ENCODE data around the gene TOR1AIP1.
"Not testable (repeated sequence)": the region's sequence is repeated elsewhere in the genome, so short reads cannot be mapped to it uniquely, and the experiment has no call there.

Gene TOR1AIP1, protein sequence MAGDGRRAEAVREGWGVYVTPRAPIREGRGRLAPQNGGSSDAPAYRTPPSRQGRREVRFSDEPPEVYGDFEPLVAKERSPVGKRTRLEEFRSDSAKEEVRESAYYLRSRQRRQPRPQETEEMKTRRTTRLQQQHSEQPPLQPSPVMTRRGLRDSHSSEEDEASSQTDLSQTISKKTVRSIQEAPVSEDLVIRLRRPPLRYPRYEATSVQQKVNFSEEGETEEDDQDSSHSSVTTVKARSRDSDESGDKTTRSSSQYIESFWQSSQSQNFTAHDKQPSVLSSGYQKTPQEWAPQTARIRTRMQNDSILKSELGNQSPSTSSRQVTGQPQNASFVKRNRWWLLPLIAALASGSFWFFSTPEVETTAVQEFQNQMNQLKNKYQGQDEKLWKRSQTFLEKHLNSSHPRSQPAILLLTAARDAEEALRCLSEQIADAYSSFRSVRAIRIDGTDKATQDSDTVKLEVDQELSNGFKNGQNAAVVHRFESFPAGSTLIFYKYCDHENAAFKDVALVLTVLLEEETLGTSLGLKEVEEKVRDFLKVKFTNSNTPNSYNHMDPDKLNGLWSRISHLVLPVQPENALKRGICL

DNA sequence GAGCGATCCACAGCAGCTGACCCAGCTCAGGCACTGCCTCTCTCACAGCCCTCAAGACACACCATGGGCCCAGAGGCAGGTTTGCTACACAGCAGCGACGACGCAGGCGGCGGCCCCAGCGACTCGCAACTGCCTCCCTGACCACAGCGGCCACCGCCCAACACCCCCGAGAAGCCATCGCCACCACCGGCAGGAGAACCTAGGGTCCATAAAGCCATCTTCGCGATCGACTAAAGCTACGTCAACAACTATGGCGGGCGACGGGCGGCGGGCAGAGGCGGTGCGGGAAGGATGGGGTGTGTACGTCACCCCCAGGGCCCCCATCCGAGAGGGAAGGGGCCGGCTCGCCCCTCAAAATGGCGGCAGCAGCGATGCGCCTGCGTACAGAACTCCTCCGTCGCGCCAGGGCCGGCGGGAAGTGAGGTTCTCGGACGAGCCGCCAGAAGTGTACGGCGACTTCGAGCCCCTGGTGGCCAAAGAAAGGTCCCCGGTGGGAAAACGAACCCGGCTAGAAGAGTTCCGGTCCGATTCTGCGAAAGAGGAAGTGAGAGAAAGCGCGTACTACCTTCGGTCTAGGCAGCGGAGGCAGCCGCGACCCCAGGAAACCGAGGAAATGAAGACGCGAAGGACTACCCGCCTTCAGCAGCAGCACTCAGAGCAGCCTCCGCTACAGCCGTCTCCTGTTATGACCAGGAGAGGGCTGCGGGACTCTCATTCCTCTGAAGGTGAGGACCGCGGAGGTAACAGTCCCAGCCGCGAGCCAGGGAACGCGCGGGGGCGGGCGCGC is at the start of gene TOR1AIP1:
Gene TOR1AIP1, plus strand, starts transcription at position 33 of the 787 bp plus-strand sequence. Its CDS starts 218 bp downstream, at position 251.
- DNase-seq (ENCODE audit: low spot score) = peak; percentile 93

DNA sequence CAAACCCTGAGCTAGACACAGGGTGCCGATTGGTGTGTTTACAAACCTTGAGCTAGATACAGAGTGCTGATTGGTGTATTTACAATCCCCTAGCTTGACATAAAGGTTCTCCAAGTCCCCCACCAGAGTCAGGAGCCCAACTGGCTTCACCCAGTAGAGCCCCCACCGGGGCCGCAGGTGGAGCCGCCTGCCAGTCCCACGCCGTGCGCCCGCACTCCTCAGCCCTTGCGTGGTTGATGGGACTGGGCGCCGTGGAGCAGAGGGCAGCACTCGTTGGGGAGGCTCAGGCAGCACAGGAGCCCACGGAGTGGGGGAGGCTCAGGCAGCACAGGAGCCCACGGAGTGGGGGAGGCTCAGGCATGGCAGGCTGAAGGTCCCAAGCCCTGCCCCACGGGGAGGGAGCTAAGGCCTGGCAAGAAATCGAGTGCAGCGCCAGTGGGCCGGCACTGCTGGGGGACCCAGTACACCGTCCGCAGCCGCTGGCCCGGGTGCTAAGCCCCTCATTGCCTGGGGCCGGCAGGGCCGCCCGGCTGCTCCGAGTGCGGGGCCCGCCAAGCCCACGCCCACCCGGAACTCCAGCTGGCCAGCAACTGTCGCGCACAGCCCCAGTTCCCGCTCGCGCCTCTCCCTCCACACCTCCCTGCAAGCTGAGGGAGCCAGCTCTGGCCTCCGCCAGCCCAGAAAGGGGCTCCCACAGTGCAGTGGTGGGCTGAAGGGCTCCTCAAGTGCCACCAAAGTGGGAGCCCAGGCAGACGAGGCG is 45.2 kb upstream of the TOR1AIP1 start:
- DNase-seq (ENCODE audit: low spot score) = not testable (repeated sequence)

DNA sequence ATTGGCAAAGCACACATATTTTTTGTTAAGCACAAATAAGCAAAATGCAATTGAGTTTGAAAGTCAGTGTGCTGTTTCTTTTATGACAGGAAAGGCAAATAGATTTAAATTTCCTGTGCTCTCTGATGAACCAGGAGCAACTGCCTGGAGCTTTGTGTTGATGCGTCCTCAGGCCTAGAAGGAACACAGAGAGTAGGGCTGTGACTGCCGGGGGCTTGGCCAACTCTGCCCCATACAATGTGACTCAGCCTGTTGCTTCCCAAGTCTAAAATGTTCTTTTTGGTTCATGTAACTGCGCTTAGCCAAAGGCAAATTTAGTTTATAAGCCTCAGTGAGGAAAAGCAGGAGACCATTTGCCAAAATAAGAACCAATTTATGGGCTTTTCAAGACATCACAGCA is 42.0 kb upstream of the TOR1AIP1 start:
- no peak for DNase-seq (ENCODE audit: low spot score)

DNA sequence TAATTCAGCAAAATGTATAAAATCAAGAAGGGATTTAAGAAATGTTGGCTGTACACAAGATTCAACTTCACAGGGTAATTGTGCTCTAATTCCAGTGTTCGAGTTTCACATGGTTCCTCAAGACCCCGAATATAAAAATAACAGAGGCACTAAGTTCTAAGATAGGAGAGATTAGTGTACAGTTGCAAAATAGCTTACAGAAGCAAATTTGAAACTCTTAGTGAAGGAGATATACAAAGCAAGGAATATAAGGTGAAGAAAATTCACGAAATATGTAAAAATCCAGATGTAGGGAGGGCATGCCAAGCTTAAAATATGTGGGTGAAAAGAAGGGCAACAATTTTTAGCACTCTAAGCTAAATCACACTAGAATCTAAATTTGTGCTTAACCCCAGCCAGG is 33.9 kb upstream of the TOR1AIP1 start:
- DNase-seq (ENCODE audit: low spot score) = no peak

DNA sequence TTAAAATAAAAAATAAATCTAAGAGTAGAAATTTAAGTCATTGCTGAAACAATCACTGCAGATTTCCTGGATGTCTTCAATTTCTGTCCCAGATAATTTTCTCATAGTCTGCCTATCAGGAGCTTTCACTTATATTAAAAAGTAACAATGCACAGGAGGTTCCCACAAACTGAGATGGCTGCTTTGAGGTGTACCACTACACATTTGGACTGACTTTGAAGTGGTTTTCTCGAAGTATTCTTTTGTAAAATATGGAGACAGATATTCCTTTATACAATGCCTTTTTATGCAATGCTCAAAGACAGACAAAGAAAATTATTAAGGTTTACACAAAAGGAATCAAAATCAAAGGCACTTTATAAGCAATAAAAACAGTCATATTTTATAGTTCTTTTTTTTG is 29.0 kb upstream of the TOR1AIP1 start:
- DNase-seq (ENCODE audit: low spot score) = no peak

DNA sequence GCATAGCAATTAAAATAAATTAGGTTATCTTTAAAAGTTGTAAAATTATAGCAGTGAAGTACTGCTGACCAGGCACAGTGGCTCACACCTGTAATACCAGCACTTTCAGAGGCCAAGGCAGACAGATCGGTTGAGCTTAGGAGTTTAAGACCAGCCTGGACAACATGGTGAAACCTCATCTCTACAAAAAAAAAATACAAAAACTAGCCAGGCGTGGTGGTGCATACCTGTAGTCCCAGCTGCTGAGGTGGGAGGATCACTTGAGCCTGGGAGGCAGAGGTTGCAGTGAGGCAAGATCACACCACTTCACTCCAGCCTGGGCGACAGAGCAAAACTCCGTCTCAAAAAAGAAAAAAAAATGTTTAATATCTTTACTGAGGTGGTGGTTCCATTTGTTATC is 26.3 kb upstream of the TOR1AIP1 start:
- not testable (repeated sequence) for DNase-seq (ENCODE audit: low spot score)

DNA sequence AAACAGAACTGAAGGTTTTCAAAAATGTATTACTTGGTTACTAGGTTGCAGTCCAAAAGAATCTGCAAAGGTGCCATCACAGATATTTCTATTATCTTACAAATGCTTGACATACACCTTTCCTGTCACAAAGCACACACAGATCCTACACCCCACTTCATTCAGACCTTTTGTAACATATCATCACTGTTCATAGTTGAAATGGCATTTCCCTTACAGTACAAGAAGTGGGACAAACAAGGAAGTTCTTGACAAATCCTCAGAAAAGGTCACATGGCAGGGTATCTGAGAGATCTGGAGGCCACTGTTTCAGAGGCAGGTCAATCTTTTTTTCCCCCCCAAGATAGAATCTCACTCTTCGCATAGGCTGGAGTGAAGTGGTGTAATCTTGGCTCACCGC is 25.8 kb upstream of the TOR1AIP1 start:
- no peak for DNase-seq (ENCODE audit: low spot score)

DNA sequence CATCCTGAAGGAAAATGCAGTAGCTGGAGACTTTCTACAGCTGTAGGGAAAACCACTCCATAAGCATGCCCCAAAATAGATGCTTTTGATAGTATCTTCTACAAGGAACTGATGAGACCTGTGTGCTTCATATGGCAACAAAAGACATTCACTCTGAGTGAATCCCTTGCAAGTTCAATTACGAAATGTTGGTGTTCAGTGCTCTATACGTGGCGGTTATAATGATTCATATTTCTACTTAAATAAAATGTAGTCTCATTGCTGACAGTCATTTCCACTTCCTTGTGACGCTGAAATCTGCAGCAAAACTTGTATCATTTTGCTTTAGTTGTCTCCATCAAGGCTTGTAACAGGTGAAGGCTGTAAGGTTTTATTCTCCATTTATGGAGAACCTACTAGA is 25.1 kb upstream of the TOR1AIP1 start:
- no peak for DNase-seq (ENCODE audit: low spot score)

DNA sequence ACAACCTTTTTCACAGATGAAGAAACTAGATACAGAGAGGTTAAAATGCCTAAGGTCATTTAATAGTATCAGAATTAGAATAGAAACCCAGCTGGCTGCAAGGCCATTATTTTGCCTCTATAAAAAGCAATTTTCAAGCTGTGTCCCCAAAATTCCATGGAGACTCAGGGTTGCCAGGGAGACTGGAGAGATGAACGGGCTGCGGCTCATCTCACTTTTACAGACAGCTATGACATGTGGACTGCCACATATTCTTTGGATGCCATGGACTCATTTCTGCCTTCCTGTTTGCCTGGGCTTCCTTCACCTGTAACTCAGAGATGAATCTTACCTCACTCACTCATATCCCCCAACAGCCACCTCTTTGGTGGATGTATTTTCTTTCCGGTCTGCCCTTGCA is 21.4 kb upstream of the TOR1AIP1 start:
- no peak for DNase-seq (ENCODE audit: low spot score)

DNA sequence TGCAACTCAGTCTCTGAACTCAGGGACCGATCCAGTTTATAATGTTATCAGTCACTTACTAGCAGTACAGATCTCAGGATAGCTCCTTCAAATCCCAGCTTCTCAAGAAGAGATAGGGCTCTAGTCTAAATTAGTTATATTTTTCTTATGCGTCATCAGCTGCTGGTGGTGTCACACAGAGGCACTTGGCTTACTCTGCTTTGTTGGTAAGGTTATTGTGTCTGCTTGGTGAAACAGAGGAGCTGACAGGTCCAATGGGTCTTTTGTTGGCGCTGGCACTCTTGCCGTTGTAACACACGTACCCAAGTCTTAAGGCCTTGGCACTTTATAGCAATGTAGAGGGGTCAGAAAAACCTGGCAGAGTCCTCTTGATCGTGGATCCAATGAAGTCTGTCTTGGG is 16.7 kb upstream of the TOR1AIP1 start:
- DNase-seq (ENCODE audit: low spot score) = no peak

DNA sequence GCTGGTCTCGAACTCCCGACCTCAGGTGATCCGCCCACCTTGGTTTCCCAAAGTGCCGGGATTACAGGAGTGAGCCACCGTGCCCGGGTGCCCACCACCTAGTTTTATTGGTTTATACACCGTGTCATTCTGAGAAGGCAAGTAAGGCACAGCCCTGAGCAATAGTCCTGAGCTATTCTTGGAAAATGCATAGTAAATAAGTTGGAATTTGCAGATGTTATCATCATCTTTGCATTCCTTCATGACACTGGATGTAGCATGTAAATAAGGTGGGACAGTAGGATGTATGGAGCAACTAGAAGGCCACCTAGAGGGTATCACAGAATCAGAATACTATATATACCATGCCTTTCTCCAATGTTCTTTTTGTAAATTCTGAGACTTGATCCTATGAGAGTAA is 15.5 kb upstream of the TOR1AIP1 start:
- no peak for DNase-seq (ENCODE audit: low spot score)

DNA sequence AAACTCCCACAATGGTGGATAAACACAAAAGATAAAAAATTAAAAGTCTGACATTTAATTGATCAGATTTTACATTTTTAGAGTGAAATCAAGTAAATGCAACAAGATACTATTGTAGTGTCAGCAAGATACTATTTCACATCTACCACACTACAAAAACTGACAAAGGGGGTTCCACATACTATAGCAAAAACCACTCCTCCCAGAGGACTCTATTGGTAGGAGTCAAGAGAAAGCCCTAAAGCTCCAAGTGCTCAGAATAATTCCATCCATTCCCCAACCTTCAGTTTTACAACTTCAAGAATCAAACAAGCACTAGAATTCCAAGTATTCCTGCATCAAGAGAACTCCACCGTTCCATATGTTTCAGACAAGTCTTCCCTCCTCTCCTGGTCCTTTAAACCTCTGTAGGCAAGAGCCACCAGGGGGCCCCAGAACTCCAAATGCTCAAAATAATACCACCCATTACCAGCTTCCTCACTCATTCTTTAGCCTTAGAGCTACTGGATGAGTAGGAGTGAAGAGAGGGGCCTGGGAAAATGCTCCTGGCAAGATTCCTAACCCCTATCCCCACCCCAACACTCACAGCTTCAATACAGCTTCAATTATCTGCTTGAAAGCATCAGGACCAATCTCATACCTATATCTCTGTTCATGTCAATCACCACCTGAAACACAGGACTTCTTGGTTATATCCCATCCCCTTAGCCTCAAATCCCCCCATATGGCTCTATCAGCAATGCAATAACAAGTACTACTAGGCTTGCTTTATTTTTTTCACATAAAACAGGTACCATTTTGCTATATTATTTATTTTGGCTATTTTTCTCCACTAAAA is 14.4 kb upstream of the TOR1AIP1 start:
- peak; percentile 56 for DNase-seq (ENCODE audit: low spot score)

DNA sequence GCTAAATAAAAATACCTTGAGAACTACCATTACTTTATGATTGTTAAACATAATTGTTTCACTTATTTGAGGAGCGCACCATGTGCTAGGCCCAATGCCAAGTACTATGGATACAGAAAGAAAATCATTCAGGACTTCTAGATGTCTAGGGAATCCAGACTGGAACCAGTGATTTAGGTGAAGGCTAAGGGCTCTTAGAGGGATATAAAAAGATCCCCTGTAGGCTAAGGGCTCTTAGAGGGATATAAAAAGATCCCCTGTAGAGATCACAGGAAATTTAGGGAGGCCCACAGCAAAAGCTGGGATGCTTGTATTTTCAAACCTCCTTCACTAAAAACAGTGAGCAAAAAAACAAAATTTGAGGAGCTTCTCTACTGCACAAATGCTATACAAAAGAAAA is 11.2 kb upstream of the TOR1AIP1 start:
- no peak for DNase-seq (ENCODE audit: low spot score)

DNA sequence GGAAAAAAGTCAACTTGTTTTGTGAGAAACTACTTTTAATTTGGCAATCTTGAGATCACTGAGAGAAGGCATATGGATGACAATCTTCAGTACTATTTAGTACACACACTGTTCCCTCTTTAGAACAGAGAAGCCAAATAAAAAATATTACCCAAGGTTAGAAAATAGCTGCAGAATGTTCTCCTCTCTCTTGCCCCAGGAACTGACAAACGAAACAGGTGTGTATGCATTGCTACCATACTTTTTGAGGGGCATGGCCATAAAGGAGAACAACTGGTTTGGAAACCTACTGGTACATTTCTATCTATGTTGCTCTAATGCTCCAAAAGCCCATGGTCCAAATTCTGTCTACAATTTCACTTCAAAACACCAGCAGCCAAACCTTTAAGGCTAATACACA is 10.1 kb upstream of the TOR1AIP1 start:
- no peak for DNase-seq (ENCODE audit: low spot score)

DNA sequence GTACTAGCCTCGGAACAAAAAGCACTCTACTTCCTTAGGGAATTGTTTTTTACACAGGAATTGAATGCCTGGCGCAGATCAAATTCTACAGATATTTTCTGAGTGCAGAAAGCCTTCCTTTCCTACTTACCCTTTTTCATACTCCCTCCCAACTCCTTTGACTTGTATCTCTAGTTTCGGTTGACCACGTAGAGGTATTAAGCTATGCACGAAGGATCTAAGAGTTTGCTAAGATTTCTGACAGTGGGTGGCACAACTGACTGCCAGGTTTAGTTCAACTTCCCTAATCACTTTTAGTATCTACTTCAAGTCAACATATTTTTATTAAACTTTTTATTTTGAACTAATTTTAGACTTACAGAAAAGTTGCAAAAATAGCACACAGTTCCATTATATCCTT is 9.5 kb upstream of the TOR1AIP1 start:
- DNase-seq (ENCODE audit: low spot score) = no peak

DNA sequence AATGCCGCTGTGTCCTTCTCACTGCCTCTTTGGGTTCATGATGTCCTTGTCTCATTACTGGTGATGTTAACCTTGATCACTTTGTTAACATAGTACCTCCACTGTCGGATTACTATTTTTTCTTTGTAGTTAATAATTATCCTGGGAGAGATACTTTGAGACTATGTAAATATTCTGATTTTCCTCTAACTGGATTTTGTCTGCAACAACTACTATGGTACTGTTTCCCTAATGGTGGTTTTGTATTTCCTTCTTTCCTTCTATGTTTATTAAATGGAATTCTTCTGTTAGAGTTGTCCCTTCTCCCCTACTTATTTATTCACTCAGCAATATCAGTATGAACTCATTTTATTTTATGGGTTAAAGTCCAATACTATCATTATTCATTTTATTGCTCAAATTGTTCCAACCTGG is 8.6 kb upstream of the TOR1AIP1 start:
- DNase-seq (ENCODE audit: low spot score) = no peak

DNA sequence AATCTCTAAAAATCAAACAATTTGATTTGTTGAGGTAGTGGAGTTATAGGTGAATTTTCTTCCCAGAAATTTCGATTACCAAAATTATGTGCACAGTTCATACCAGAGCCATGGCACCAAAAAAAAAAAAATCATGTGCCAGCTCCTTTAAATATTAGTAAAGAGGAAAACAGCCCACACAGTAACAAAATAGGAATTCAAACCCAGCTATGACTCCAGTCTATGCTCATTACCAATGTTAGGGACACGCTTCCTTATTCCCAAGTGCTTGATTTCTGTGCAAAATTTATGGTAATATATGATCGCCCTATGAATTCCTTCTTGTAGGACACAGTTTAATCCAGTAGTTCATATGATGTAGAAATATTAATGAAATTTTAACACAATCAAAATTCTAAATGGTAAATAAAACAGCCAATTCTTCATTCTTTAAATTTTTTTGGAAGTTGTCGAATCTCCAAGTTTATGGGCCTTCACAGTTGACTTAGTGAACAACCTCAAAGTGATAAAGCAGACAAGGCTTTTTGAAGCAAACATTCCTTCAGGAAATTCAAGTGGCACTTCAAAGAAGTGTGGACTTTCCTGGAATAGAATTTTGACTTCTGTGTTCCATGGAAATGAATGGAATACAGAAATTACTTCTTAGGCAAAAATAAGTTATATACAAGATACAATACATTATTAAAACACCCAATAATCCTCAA is 6.3 kb upstream of the TOR1AIP1 start:
- no peak for DNase-seq (ENCODE audit: low spot score)

DNA sequence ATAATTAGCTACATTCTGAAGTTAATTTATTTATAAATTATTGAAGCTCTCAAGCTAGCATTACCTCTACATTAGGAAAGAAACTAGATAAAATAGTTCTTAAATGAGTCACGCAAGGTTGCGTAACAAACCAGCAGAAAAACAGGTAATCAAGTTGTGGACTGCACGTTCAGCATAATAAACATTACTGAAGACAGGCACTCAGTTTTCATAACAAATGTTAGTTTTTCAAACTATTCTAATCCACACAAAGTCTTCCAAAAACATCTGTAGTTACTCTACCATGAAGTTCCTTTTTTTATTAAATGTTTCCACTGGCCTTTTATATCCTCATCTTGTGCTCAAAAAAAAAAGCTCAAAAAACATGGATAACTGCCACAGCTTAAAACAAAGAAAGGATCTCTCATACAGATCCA is 5.8 kb upstream of the TOR1AIP1 start:
- no peak for DNase-seq (ENCODE audit: low spot score)

DNA sequence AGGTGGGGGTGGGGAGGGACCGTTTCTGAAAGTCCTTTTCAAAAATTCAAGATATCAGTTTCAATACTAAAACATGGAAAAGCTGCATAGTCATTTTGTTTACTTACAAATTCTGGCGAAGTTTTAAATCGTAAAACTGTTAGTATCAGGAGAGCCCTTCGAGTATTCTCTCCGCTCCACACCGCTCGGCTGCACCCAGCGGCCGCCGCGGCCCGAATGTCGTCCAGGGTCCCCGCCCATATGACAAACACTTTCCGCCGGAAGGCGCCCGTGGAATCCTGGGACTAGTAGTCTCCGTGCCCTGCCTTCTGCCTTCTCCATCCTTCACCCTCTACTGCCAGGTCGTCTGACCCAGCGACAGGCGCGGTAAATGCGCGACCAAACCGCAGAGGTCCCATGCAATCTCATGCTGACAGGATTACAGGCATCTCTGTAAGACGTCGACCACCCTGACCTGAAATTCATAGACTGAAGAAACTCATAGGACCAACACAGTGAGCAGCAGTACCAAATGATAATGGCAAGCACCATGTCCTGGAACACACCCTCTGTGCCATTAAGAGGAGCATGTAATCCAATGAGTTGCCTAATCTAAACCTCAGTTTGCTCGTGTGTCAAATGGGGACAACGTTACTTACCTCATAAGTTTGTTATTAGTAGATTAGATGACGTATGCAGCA is 4.4 kb upstream of the TOR1AIP1 start, which contains the start of gene TOR1AIP2:
Gene TOR1AIP2, minus strand, starts transcription at position 218 of the 680 bp plus-strand sequence. CDS start 25,138 bp downstream, outside the sequence.
- DNase-seq (ENCODE audit: low spot score) = peak; percentile 84

DNA sequence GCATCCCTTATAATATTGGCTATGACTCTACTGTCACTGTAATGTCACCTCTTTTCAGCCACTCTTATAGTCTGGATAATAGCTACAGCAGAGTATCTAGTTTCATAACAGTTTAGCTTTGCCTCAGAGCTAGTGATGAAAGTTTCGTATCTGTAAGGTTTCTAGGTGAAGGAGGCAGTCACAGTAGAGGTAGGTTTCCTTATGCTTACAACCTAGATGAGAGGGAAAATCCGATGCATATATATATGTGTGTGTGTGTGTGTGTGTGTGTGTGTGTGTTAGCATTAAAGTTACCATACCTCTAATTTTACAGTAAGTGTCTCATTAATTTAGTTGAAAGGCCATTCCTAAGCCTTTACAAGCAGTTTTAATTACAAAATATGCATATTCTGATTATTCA is 2.3 kb upstream of the TOR1AIP1 start:
- no peak for DNase-seq (ENCODE audit: low spot score)
